ENCODE data around the gene ENOSF1. TPM values are rescaled to one million over a fixed set of nuclear protein-coding genes. Genes with fewer than 3 reads are reported as not detected.

Gene ENOSF1
- total RNA-seq, 1 donor from 2014 or later, result 96.2 TPM

DNA sequence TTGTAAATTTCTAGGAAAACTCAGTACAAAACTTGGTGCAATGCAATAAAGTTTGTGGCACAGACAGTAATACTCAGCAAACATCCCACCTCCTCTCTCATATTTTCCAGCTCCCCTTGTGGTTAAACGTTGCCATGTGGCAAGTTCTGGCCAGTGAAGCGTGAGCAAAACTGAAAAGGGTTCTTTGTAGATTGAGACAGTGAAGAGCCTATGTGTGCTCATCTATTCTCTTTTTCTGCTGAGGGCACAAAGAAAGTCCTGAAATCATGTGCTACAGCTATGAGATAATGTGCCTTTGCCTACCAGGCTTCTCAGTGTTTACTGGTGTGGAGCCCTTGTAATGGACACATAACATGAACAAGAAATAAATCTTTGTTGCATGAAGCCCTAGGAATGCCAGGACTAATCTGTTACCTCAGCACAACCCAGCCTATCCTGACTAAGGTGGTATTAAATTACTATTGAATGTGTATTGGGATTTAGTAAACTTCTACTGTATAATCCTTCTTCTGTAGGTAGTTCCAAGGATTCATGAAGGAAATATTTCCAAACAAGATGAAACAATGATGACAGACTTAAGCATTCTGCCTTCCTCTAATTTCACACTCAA, 67.9 kb downstream of the ENOSF1 start:
- Histone ChIP-seq H3K27me3 (no peaks in the 10 kb centered on the region), H3K9me3 (no peaks in the 10 kb centered on the region), H3K4me1 (no peaks in the 10 kb centered on the region), H3K36me3 (no peaks in the 10 kb centered on the region), H3K4me3 (no peak overlapping the region), H3K27ac (no peak overlapping the region)
- DNase-seq, result no peak
- TF ChIP-seq CTCF (IDR thresholded peaks at IDR 0.05), result no peak
- intact Hi-C loops (cut with DNase I), result no loop called here
- ATAC-seq, result no peak

GRCh38 chr18:641224-641623, 71.2 kb downstream of the ENOSF1 start:
- intact Hi-C loops (cut with DNase I), result no loop called here
- DNase-seq (no peak), ATAC-seq (no peak)
- no peak overlapping the region for H3K4me3 ChIP-seq
- H3K27ac ChIP-seq, result no peak overlapping the region
- no peaks in the 10 kb centered on the region for H3K4me1 ChIP-seq
- H3K9me3 ChIP-seq, result no peaks in the 10 kb centered on the region
- TF ChIP-seq CTCF (IDR thresholded peaks at IDR 0.05), result no peak
- no peaks in the 10 kb centered on the region for H3K36me3 ChIP-seq
- no peaks in the 10 kb centered on the region for H3K27me3 ChIP-seq

DNA sequence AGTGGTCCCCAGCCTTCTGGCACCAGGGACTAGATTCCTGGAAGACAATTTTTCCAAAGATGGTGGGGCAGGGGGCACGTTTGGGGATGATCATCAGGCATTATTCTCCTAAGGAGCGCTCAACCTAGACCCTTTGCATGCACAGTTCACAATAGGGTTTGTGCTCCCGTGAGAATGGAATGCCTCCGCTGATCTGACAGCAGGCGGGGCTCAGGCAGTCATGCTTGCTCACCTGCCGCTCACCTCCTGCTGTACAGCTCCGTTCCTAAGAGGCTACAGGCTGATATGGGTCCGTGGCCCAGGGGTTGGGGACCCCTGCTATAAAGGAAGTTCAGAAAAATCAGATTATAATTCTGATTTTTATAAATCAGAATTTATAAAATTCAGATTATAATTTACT, 77.3 kb downstream of the ENOSF1 start:
- no peak for ATAC-seq
- TF ChIP-seq CTCF (IDR thresholded peaks at IDR 0.05), result no peak

DNA sequence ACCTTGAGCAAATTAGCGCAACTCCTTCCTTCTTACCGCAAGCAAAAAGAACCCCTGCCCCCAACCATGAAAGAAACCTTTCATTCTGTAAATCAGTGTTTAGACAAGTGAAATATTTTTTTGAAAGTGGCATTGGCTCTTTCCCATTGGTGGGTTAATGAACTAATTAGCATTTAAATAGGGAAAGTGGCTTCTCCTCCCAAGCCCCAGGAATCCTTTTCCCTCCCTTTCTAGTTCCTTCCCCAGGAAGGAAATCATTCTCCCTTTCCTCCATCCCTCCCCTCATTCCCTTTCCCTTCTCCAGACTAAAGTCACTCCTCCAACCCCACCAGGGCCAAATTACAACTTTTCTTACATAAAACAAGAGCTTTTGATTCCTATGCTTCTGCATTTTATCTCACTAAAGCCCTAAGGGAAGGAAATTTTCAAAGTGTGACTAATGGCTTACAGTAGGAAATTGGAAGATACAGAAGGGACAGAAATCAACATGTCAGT, 77.8 kb downstream of the ENOSF1 start:
- Histone ChIP-seq H3K27me3 (no peaks in the 10 kb centered on the region), H3K4me3 (no peak overlapping the region), H3K4me1 (no peaks in the 10 kb centered on the region), H3K36me3 (no peaks in the 10 kb centered on the region), H3K9me3 (no peaks in the 10 kb centered on the region), H3K27ac (no peak overlapping the region)
- no peak for TF ChIP-seq CTCF (IDR thresholded peaks at IDR 0.05)
- ATAC-seq, result no peak
- no peak for DNase-seq
- intact Hi-C loops (cut with DNase I), result no loop called here

More for the DNA sequence above, 77.3 kb downstream of the ENOSF1 start:
- Histone ChIP-seq H3K27ac (no peak overlapping the region), H3K4me3 (no peak overlapping the region), H3K36me3 (no peaks in the 10 kb centered on the region), H3K27me3 (no peaks in the 10 kb centered on the region), H3K4me1 (no peaks in the 10 kb centered on the region), H3K9me3 (no peaks in the 10 kb centered on the region)
- intact Hi-C loops (cut with DNase I), result no loop called here
- no peak for DNase-seq

DNA sequence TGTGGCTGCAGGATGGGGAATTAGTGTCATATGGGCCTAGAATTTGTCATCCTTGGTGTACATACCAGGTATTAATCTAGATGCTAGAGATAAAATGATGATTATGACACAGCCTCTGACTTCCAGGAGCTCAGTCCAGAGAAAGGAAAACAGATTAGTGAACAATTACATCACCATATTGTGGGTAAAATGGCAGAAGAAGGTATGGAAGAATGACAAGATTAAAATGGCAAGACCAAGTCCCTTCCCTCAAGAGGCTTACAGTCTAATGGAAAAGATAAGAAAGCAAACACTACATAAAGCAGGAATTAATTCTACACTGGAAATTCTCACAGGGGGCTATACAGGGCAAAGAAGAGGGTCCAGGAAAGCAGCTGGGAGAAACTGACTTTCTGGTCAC, 80.9 kb downstream of the ENOSF1 start:
- H3K4me3 ChIP-seq, result no peak overlapping the region
- intact Hi-C loops (cut with DNase I), result no loop called here
- no peak for ATAC-seq
- H3K27ac ChIP-seq, result no peak overlapping the region
- H3K9me3 ChIP-seq, result no peaks in the 10 kb centered on the region
- DNase-seq, result no peak
- no peaks in the 10 kb centered on the region for H3K36me3 ChIP-seq
- no peaks in the 10 kb centered on the region for H3K4me1 ChIP-seq
- H3K27me3 ChIP-seq, result no peaks in the 10 kb centered on the region
- no peak for TF ChIP-seq CTCF (IDR thresholded peaks at IDR 0.05)

All from upper lobe of right lung (tissue), 1 donor.